Endothelial cell of hepatic sinusoid (primary cell): ENCODE data around the gene LRRC8E.

Source experiments
- in situ Hi-C: cut with HindIII; loops from 2 replicates; pipeline ENCODE4 v1.10.0; 2017; ENCODE audit warnings: low sequenced_read_pairs

LRRC8E gene

DNA sequence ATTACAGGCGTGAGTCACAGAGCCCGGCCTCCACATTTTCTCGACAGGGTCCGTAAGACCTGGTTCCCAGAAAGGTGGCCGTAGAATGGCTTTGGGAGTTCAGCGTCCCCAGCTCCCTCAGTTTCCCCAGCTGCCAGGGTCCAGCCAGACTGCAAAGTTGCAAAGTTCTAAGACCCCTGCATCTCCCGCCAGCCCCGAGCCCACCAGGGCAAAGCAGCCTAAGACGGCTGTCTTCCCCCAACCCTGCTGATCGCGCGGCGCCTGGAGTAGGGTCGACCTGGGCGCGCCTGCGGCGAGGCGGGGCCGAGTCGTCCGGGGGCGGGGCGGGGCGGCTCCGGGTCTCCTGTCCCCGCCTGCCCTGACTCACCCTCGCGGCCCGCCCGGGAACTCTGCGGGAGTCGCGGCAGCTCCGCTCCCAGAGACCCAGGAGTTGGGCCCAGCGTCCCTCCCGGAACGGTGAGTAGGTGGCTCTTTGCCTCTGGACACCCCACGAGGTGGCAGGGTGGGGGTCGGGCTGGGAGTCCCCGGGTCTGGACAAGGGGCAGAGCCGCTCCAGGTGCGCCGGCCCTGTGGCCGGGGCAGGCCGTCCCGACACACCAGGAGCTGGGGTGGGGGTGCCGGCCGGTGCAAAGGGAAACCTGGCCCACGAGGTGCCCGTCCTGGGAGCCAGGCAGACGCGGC lies at the start of gene LRRC8E:
Gene LRRC8E (plus strand): TSS at position 366 of the 681 bp plus-strand sequence. CDS start 7,094 bp downstream, outside the sequence.
- in situ Hi-C loops = no loop called here

DNA sequence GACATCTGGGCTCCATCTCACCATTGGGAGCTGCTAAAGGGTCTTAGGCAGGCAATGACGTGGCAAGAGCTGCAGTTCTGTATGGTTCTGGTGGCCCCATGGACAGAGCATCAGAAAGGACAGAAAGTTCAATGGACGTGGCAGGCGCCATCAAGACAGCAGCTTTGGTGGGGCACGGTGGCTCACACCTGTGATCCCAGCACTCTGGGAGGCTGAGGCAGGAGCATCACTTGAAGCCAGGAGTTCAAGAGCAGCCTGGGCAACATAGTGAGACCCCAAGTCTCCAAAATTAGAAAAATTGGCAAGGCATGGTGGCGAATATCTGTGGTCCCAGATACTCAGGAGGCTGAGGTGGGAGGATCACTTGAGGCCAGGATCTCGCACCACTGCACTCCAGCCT lies 48.8 kb upstream of the LRRC8E start:
- in situ Hi-C loops = no loop called here

DNA sequence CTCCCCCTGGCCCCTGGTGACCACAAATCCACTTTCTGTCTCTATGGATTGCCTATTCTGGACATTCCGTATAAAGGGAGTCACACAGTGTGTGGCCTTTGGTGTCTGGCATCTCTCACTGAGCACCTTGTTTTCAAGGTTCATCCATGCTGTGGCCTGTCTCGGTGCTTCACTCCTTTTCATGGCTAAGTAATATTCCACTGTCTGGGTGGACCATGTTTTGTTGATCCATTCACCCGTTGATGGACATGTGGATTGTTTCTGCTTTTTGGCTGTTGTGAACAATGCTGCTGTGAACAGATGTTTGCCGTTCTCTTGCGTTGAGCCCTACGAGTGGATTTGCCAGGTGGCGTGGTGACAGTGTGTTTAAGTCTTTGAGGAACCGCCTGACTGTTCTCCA lies 47.7 kb upstream of the LRRC8E start:
- in situ Hi-C loops = no loop called here

DNA sequence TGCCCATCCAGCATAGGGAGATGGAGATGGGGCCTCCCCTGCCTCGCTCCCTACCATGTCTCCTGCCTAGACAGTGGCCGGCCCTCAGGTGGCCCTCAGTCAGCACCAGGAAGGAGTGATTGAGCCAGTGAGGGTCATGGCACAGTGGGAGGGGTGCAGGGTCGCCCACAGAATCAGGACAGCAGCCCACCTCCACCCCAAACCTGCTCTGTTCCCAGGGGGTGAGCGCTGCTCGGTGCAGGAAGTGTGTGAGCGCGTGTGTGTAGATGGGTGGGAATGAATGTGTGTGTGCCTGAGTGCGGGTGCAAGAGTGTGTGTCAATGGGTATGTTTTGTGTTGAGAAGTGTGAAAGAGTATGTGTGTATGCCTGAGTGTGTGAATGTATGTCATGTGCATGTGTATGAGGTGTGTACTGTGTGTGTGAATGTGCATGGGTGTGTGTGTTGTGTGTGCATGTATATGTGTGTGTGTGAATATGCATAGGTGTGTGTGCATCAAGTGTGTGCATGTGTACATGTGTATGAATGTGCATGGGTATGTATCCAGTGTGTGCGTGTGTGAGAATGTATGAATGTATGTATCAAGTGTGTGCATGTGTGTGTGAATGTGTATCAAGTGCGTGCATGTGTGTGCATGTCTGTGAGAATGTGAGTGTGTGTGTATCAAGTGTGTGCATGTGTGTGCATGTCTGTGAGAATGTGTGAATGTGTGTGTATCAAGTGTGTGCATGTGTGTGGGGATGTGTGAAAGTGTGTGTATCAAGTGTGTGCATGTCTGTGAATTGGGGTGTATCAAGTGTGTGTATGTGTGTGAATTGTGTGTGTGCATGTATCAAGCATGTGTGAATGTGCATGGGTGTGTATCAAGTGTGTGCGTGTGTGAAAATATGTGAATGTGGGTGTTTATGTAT lies 46.3 kb upstream of the LRRC8E start:
- in situ Hi-C loops = no loop called here

DNA sequence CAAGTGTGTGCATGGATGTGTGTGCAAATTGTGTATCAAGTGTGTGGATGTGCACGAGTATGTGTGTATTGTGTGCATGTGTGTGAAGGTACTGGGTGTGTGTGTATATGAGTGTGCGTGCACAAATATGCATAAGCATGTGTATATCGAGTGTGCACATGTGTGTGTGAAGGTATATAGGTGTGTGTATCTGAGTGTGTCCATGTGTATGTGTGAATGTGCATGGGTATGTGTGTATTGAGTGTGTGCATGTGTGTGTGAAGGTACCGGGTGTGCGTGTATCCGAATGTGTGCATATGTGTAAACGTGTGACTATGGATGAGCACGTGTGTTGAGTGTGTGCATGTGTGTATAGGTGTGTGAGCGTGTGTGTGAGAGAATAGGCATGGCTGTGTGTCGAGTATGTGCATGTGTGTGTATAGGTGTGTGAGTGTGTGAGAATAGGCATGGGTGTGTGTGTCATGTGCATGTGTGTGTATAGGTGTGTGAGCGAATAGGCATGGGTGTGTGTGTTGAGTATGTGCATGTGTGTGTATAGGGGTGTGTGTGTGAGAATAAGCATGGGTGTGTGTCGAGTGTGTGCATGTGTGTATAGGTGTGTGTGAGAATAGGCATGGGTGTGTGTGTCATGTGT lies 45.5 kb upstream of the LRRC8E start:
- in situ Hi-C loops = no loop called here

DNA sequence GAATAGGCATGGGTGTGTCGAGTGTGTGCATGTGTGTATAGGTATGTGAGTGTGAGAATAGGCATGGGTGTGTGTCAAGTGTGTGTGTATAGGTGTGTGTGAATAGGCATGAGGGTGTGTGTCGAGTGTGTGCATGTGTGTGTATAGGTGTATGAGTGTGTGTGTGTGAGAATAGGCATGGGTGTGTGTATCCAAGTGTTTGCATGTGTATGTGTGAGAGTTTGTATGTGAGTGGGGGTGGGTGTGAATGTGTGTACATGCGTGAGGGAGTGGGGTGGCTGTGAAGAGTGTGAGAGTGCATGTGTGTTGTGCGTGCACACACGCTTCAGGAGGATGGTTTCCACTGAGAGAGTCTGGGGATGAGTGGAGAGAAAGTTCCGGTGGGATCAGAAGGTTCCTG lies 44.8 kb upstream of the LRRC8E start:
- in situ Hi-C loops = no loop called here

DNA sequence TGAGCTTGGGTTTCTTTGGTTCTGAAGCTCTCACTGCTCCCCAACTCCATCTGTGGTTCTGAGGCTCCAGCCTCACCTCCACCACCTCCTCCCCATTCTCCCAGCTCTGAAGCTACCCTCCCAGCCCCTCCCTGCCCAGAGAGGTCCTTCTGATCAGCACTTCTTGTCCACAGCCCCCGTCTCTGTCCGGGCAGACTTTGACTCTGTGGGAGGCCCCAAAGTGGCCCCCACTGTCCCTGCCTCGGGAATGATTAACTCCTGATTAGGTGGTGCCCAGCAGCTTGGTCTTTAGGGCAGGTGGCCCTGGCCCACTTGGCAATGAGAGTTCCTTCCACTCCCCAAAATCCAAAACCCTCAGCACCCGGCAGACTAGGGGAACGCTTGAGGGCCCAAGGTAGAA lies 43.9 kb upstream of the LRRC8E start:
- in situ Hi-C loops = no loop called here

DNA sequence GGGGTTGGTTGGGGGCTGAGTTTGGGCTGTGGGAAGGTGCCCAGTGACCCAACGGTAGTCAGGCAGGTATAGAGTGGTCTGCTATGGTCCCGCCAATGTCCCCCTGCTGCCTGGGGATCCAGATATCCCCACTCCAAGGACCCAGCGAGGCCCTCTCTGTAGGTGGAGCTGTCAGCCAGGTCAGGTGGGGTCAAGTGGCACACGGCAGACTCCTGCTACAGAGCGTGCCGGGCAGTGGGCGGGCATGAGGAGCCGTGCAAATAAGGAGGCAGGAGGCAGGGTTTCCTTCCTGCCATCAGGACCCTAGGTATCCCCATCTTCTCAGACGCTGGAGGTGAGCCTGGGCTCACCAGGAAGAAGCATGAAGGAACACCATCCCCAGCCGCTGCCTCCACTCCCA lies 43.4 kb upstream of the LRRC8E start:
- in situ Hi-C loops = no loop called here

DNA sequence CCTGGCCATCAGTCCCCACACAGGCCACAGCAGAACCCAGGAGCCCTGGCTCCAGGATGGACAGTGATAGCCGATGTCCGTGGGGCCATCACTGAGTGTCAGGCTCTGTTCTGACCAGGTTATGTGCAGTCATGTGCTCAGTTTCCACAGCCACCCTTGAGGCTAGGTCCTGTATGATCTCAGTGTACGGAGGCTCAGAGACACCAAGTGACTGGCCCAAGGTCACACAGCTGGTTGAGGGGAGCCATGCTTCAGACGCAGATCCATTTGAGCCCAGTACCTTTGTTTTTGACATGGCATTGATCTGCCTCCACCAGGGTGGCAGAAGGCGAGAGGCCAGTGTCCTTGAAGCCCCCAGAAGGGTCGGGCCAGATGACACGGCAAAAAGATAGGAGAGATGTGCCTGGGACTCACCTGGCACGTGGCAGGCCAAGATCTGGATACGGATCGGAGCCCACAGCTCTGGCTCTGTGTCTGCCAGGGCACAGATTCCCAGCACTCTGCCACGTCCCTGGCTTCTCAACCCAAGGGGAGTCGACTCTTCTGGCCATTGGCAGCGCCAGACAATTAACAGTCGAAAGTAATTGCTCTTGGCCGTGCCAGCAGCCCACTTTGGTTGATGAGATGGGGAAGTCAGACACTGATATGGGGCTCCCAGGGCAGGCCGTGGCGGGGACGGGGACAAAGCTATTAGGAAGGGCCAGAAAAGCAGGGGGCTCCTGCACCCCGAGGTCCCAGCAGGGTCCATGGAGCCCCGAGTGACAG lies 42.7 kb upstream of the LRRC8E start:
- in situ Hi-C loops = no loop called here

DNA sequence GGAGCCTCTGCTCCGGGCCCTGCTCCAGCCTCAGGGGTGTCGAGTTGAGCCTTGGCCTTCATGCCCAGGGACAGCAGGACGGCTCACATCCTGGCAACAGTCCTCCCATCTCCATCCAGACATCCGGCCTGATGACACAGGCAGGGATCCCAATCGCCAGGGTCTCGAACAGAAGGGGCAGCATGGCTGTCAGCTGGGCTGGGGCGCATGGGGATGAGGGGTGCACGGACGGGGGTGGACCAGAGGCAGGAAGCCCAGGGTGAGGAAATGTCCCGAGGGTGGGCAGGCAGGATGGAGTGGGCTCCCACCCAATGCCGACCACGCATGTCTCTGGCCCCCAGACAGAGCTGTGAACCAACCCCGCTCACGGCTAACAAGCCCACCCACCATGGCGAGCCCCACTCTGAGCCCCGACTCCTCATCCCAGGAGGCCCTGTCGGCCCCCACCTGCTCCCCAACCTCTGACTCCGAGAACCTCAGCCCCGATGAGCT lies 42.1 kb upstream of the LRRC8E start:
- in situ Hi-C loops = no loop called here

DNA sequence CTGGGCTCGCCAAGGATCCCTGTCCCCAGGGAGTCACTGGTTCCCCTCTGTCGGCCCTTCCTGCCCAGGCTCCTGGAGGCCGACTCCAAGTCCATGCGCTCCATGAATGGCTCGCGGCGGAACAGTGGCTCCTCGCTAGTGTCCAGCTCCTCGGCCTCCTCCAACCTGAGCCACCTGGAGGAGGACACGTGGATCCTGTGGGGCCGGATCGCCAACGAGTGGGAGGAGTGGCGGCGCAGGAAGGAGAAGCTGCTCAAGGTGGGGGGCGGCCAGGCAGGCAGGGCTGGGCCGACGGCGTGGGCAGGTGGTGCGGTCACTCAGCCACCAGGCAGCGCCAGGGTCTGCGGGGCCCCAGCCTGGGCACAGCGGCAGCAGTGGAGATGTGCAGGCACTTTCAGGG lies 40.6 kb upstream of the LRRC8E start:
- in situ Hi-C loops = no loop called here

DNA sequence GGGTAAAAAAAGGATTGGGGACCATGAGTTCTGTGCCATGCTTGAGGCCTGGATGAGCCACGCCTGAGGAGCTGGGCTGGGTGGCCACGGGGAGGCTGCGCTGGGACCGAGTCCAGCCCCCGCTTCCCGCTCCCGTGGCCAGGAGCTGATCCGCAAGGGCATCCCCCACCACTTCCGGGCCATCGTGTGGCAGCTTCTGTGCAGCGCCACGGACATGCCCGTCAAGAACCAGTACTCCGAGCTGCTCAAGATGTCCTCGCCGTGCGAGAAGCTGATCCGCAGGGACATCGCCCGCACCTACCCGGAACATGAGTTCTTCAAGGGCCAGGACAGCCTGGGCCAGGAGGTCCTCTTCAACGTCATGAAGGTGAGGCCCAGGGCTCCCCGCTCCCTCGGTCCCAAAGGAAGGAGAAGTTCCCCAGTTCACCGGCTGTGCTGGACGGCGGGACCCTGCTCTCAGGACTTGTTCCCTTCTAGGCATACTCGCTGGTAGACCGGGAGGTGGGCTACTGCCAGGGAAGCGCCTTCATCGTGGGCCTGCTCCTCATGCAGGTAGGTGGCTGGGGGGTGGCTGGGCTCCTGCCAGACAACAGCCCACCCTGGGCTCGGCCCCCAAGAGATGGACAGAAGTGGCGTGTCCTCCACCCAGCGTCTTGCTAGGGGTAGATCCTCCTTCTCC lies 39.4 kb upstream of the LRRC8E start:
- in situ Hi-C loops = no loop called here

DNA sequence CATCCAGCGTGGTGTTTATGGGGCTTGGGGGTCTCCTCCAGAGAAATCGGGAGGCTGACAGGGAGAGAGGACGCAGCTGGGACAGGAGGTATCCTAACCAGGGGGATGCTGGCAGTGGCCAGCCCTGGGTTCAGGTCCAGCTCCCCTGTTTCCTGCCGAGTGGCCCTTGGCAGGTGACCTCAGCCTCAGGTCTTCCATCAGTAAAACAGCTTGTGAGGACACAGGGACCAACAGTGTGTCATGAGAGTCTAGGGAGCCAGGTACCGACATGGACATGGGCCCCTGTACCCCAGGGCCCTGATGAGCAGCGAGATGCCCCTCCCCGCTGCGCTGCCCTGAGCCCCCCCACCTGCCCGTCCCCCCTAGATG lies 38.7 kb upstream of the LRRC8E start:
- in situ Hi-C loops = no loop called here

DNA sequence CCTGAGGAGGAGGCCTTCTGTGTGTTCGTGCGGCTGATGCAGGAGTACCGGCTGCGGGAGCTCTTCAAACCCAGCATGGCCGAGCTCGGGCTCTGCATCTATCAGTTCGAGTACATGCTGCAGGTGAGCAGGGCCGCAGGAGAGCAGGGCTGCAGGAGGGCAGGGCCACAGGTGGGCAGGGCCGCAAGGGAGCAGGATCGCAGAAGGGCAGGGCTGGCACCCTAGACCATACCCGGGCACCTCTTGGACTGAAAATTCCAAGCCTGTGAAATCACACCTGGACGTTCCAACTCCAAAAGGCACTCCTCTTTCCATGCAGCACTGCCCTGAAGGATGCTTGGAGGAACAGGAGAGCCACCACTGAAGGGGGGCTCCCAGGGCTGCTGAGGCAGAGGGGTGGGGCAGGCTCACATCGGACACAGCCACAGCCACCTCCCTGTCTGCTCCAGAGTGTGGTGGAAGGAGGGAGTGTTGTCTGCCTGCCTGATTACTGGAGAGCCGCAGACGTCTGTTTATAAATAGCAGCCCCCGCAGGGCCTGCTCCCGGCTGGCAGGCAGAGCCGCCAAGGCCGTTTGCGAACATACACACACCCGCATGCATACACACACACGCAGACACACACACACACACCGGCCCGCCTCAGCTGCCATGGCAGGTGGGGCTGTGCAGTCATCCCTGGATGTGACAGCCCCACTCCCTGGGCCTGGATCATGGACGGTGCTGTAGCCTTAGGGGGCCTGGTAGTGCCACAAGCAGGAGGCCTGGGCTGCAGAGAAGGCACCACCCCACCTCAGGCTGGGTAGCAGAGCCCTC lies 38.1 kb upstream of the LRRC8E start:
- in situ Hi-C loops = loop anchor here (5.0 kb wide), 2 partner anchors 72 to 177 kb away; partner anchors contain the start of gene SNAPC2

DNA sequence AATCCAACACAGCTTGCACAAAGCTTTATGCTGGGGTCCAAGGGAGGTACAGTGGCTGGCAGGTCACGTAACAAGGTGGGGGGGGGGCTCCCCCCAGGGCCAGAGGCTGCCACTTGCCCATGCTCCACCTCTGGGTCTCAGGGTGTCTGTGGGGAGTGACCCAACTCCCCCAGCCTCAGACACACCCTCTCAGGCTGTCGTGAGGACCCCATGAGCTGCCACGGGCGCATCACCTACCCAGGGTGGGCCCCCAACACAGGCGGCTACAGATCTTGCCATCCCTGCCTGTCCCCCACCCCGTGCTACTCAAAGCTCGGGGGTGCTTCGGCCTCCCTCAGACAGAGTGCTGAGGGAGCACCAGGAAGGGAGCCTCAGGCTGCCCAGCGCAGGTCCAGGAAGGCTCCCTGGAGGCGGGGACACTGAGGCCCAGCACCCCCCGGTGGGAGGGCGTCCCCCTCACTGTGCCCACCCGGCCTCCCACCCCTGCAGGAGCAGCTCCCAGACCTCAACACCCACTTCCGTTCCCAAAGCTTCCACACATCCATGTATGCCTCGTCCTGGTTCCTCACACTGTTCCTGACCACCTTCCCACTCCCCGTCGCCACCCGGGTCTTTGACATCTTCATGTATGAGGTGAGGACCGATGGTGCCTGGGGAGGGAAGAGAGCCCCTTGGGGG lies 37.2 kb upstream of the LRRC8E start:
- in situ Hi-C loops = loop anchor here (5.0 kb wide), 2 partner anchors 71 to 176 kb away; partner anchors contain the start of gene SNAPC2

DNA sequence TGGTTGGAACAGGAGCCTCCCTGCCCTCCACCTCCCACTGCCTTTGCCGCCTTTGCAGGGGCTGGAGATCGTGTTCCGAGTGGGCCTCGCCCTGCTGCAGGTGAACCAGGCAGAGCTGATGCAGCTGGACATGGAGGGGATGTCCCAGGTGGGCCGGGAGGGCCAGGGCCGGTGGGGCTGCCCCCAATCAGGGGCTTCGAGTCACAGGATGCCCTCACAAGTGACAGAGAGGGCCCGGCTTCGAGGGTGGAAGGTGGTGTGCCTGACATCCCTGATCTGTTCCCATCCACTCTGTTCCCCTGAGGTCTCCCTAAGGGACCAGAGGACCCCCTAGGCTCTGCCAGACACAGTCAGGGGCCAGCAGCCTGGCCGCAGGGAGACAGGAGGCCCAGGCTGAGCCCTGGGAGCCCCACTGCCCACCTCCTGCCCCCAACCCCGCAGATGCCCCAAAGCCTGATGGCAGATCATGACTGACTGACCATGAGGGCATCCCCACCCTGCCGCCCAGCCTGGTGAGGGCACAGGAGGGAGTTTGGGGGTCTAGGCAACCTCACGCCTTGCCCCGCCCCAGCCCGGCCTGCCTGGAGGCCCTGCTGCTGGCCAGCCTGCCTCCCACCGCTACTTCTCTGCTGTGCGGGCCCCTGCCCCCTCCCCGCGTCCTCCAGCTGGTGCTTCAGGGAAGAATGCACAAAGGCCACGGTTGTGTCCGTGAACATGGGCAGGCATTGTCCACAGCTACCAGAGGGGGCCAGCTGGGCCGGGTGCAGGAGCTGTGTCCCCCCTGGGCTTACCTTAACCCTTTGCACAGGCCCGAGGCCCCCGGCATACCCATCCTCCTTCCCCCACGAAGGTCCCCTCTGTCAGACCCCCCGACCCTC lies 36.4 kb upstream of the LRRC8E start:
- in situ Hi-C loops = loop anchor here (5.0 kb wide), 2 partner anchors 70 to 175 kb away; partner anchors contain the start of gene SNAPC2
